Measurements from ENCODE around the gene SNAP29. TPM values are rescaled to one million over a fixed set of nuclear protein-coding genes. Genes with fewer than 3 reads are reported as not detected.
"Not testable (repeated sequence)": the region's sequence is repeated elsewhere in the genome, so short reads cannot be mapped to it uniquely, and the experiment has no call there.

SNAP29 gene
- total and polyA plus RNA-seq, 4 donors: 10.5 to 26.2 (median 16.3) TPM

GRCh38 chr22:20834725-20835124, 24.1 kb upstream of the SNAP29 start:
- no peak for TF ChIP-seq HNF4G (IDR thresholded peaks at IDR 0.05)
- no peak for TF ChIP-seq RAD21 (IDR thresholded peaks at IDR 0.05)
- TF ChIP-seq RXRA (IDR thresholded peaks at IDR 0.05): no peak
- DNase-seq (ENCODE audit: low spot score): no peak
- peaks cover 7 to 27% (median 18%) of the 10 kb centered on the region in 4 donors for H3K36me3 ChIP-seq (ENCODE audit: control insufficient read depth in 4 of 4, insufficient read depth in 3 of 4, low read depth in 1 of 4, low read length in 3 of 4)
- no peaks in the 10 kb centered on the region for H3K9me3 ChIP-seq (ENCODE audit: control insufficient read depth in 4 of 4, low read length in 3 of 4)
- H3K9ac ChIP-seq (ENCODE audit: low read depth in 1 of 2, low read length in 2 of 2): no peak overlapping the region
- H3K4me1 ChIP-seq (ENCODE audit: control insufficient read depth in 4 of 4, insufficient read depth in 4 of 4, low read length in 3 of 4): no peaks in the 10 kb centered on the region
- no peak overlapping the region for H3K4me3 ChIP-seq (ENCODE audit: low read depth in 1 of 3, low read length in 3 of 3)
- 97% methylated on average over 3 of the region's 3 CpGs for WGBS
- no peaks in the 10 kb centered on the region for H3K27me3 ChIP-seq (ENCODE audit: control insufficient read depth in 4 of 4, insufficient read depth in 4 of 4, low read length in 3 of 4)
- H3K27ac ChIP-seq (ENCODE audit: low read depth in 1 of 2, low read length in 2 of 2): no peak overlapping the region

DNA sequence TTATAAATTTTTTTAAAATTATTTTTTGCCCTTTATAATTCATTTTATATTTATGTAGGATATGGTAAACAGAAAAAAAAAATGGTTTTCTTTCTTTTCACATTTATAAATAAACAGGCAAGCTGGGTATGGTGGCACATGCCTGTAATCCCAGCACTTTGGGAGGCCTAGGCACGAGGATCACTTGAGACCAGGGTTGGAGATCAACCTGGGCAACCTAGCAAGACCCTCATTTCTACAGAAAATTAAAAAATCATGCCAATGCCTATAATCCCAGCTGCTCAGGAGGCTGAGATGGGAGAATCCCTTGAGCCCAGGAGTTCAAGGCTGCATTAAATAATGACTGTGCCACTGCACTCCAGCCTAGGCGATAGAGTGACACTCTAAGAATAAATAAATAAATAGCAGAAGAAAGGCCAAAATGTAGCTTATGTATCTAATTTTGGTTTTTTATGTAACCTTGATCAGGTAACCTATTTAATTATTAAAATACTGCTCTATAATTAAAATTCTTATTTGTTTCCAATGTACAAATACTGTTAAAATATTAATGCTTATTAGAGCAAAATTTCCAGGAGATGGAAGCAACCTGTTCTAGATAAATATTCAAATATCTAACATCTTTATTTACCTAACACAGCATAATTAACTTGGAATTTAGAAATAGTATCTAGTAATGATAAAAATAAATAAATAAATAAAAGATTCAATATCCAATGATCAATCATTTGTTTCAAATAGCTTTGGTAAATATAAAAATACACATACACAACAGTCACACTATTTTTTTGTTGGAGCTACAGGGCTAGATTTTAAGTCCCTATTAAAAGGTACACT, 21.6 kb upstream of the SNAP29 start:
- WGBS: 95% methylated on average over 2 of the region's 2 CpGs
- no peak overlapping the region for H3K4me3 ChIP-seq (ENCODE audit: low read depth in 1 of 3, low read length in 3 of 3)
- H3K36me3 ChIP-seq (ENCODE audit: control insufficient read depth in 4 of 4, insufficient read depth in 3 of 4, low read depth in 1 of 4, low read length in 3 of 4): peaks cover 7 to 14% (median 12%) of the 10 kb centered on the region in 4 donors
- H3K27ac ChIP-seq (ENCODE audit: low read depth in 1 of 2, low read length in 2 of 2): no peak overlapping the region
- no peaks in the 10 kb centered on the region for H3K4me1 ChIP-seq (ENCODE audit: control insufficient read depth in 4 of 4, insufficient read depth in 4 of 4, low read length in 3 of 4)
- no peaks in the 10 kb centered on the region for H3K27me3 ChIP-seq (ENCODE audit: control insufficient read depth in 4 of 4, insufficient read depth in 4 of 4, low read length in 3 of 4)
- no peak for DNase-seq (ENCODE audit: low spot score)
- TF ChIP-seq RAD21 (IDR thresholded peaks at IDR 0.05) (no peak), FOXA2 (IDR thresholded peaks at IDR 0.05) (no peak), HNF4G (IDR thresholded peaks at IDR 0.05) (no peak), EGR1 (IDR thresholded peaks at IDR 0.05; ENCODE audit: low read depth in 2 of 2) (no peak), GABPA (IDR thresholded peaks at IDR 0.05 in 1 of 2, conservative IDR thresholded peaks at IDR 0.05 in 1 of 2) (no peak), TAF1 (conservative IDR thresholded peaks at IDR 0.05) (no peak), YY1 (IDR thresholded peaks at IDR 0.05) (no peak), FOXA1 (IDR thresholded peaks at IDR 0.05) (no peak), JUND (IDR thresholded peaks at IDR 0.05) (no peak), SP1 (IDR thresholded peaks at IDR 0.05) (no peak), HNF4A (conservative IDR thresholded peaks at IDR 0.05) (no peak), NR2F2 (IDR thresholded peaks at IDR 0.05) (no peak), RXRA (IDR thresholded peaks at IDR 0.05) (no peak), REST (IDR thresholded peaks at IDR 0.05) (no peak)
- TF ChIP-seq, protein P1, sequence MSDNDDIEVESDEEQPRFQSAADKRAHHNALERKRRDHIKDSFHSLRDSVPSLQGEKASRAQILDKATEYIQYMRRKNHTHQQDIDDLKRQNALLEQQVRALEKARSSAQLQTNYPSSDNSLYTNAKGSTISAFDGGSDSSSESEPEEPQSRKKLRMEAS (IDR thresholded peaks at IDR 0.05): no peak
- TF ChIP-seq, protein P2, sequence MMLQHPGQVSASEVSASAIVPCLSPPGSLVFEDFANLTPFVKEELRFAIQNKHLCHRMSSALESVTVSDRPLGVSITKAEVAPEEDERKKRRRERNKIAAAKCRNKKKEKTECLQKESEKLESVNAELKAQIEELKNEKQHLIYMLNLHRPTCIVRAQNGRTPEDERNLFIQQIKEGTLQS (IDR thresholded peaks at IDR 0.05): no peak
- TF ChIP-seq, protein P3, sequence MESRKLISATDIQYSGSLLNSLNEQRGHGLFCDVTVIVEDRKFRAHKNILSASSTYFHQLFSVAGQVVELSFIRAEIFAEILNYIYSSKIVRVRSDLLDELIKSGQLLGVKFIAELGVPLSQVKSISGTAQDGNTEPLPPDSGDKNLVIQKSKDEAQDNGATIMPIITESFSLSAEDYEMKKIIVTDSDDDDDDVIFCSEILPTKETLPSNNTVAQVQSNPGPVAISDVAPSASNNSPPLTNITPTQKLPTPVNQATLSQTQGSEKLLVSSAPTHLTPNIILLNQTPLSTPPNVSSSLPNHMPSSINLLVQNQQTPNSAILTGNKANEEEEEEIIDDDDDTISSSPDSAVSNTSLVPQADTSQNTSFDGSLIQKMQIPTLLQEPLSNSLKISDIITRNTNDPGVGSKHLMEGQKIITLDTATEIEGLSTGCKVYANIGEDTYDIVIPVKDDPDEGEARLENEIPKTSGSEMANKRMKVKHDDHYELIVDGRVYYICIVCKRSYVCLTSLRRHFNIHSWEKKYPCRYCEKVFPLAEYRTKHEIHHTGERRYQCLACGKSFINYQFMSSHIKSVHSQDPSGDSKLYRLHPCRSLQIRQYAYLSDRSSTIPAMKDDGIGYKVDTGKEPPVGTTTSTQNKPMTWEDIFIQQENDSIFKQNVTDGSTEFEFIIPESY (IDR thresholded peaks at IDR 0.05): no peak
- TF ChIP-seq, protein P4, sequence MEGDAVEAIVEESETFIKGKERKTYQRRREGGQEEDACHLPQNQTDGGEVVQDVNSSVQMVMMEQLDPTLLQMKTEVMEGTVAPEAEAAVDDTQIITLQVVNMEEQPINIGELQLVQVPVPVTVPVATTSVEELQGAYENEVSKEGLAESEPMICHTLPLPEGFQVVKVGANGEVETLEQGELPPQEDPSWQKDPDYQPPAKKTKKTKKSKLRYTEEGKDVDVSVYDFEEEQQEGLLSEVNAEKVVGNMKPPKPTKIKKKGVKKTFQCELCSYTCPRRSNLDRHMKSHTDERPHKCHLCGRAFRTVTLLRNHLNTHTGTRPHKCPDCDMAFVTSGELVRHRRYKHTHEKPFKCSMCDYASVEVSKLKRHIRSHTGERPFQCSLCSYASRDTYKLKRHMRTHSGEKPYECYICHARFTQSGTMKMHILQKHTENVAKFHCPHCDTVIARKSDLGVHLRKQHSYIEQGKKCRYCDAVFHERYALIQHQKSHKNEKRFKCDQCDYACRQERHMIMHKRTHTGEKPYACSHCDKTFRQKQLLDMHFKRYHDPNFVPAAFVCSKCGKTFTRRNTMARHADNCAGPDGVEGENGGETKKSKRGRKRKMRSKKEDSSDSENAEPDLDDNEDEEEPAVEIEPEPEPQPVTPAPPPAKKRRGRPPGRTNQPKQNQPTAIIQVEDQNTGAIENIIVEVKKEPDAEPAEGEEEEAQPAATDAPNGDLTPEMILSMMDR (IDR thresholded peaks at IDR 0.05; ENCODE audit: low read depth, low read length, missing input control): no peak
- no peaks in the 10 kb centered on the region for H3K9me3 ChIP-seq (ENCODE audit: control insufficient read depth in 4 of 4, low read length in 3 of 4)
- no peak overlapping the region for H3K9ac ChIP-seq (ENCODE audit: low read depth in 1 of 2, low read length in 2 of 2)

GRCh38 chr22:20839354-20839753, 19.5 kb upstream of the SNAP29 start:
- 98% methylated on average over 10 of the region's 10 CpGs for WGBS

More at GRCh38 chr22:20839354-20839753, 19.5 kb upstream of the SNAP29 start:
- H3K9me3 ChIP-seq (ENCODE audit: control insufficient read depth in 4 of 4, low read length in 3 of 4); H3K4me3 ChIP-seq (ENCODE audit: low read depth in 1 of 3, low read length in 3 of 3); H3K9ac ChIP-seq (ENCODE audit: low read depth in 1 of 2, low read length in 2 of 2); DNase-seq (ENCODE audit: low spot score); H3K27me3 ChIP-seq (ENCODE audit: control insufficient read depth in 4 of 4, insufficient read depth in 4 of 4, low read length in 3 of 4); H3K36me3 ChIP-seq (ENCODE audit: control insufficient read depth in 4 of 4, insufficient read depth in 3 of 4, low read depth in 1 of 4, low read length in 3 of 4); H3K27ac ChIP-seq (ENCODE audit: low read depth in 1 of 2, low read length in 2 of 2); H3K4me1 ChIP-seq (ENCODE audit: control insufficient read depth in 4 of 4, insufficient read depth in 4 of 4, low read length in 3 of 4): not testable (repeated sequence)

Data from liver (tissue), 9 donors.